Activated CD4-positive, alpha-beta T cell treated with anti-CD3 and anti-CD28 coated beads, Interleukin-2, amount 50 U/mL, for 16 hours (primary cell): ENCODE data around the gene DYNC2I2.

Source experiments
- DNase-seq: peaks from one replicate; pipeline ENCODE4 v3.0.0-alpha.2; 2020

Gene DYNC2I2

DNA sequence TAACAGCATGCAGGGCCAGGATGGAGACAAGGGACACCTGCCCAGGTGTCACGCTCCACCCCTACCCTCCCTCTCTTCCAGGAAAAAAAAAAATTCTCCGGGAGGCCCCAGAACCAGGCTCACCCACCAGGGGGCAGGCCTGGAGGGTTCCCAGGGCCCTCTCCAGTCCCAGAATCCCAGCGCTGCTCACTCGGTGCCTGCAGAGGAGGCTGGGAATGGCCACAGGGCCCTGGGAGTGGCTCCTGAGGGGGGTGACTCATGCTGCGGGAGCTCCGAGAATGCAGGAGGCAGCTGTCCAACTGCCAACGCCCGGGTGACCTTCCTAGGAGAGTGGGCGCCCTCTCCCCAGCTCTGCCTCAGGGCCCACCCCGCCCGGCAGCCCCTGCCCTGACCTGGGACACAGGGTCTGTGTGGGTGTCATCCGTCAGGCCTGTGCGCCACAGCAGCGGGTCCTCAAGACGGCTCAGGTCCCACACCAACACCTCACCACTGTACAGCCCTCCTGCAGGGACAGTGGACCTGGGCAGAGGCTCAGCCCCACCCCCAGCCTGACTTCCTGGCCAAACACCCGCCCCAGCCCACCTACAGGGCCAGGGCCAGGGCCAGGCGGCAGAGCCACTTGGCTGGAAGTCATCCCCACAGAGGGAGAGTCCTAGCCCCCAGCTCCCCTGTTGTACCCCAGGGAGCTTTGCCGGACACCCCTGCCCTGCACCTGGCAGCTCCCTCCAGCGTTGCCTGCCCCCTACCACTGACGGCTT is 21.2 kb downstream of the DYNC2I2 start:
- DNase-seq: no peak

DNA sequence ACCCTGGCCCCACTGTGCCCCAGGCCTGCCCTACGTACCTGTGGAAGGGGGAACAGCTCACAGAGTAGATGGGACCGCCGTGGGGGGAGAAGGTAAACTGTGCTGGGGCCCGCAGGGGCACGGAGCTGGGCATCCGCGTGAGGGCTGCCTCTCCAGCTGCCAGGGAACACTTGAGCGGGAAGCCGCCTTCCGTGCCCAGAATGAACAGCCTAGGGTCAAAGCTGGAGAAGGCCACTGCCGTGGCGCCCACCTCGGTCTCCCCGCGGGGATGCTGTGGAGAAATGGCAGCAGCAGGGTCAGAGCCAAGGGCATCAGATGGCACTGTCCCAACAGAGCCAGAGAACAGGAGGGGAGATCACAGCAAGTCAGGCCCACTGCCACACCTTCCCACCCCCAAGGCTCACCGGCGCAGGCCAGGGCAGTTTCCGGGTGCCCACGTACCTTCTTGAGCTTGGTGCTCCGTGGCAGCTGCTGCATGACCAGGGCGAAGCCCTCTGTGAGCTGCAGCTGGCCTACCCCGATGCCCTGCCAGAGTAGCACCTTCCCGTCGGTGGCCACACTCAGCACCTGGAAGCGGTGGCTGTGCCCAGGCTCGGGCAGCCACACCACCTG is 21.9 kb downstream of the DYNC2I2 start:
- no peak for DNase-seq

DNA sequence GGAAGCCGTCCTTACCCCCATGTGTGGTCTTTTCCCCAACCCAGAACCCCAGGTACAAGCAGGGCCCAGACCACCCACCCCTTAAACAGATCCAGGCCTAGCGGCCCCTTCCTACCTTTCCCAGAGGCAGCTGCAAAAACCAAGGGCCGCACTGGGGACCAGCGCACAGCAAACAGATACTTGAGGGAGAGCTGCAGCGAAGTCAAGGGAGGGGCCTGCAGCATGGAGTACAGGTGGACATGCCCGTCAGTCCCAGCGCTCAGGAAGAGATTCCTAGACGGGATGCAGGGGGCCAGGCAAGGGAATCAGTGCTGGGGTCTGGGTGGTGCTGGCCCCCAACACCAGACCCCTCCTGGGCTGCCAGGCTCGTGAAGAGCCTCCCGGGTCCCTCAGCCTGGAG is 22.5 kb downstream of the DYNC2I2 start:
- DNase-seq: no peak

DNA sequence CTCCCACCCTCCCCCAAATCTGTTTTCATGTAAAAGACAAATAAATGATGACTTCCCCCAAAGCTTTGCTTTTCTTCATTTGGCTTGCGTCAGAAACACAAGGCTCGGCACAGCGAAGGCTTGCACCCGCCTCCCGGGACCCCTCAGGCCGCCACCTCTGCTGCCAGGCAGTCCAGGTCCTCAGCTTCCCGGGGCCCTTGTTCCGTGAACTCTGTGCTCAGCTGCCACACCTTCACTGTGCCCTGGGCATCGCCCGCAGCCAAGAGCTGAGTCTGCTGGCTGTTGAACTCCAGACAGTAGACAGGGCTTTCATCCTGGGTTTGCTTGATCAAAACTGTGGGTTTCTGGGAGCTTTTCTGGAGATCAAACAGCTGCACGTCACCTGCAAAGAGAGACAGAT is 23.0 kb downstream of the DYNC2I2 start:
- DNase-seq: no peak

DNA sequence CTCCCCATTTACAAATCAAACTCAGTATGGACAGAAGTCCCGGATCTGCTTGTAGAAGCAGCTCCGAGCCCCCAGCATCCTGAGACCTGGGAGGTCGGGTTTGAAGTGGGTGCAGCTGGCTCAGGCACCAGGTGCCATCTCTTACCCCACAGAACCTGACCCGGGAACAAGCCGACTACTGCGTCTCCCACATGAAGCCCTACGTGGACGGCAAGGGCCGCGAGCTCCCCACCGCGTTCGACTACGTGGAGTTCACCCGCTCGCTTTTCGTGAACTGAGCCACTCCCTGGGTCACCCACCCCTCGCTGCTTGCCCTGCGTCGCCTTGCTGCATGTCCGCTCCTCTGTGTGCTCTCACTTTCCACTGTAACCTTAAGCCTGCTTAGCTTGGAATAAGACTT is 23.6 kb downstream of the DYNC2I2 start:
- no peak for DNase-seq

DNA sequence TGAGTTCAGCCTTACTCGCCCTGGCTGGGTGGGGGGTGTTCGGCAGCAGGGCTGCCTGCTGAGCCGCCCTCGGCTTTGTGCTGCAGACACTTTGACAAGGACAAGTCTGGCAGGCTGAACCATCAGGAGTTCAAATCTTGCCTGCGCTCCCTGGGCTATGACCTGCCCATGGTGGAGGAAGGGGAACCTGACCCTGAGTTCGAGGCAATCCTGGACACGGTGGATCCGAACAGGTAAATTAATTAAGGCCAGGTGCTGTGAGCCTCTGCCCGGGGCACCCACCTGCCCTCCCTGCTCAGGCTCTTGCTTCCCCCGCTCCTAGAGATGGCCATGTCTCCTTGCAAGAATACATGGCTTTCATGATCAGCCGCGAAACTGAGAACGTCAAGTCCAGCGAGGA is 24.2 kb downstream of the DYNC2I2 start:
- no peak for DNase-seq

DNA sequence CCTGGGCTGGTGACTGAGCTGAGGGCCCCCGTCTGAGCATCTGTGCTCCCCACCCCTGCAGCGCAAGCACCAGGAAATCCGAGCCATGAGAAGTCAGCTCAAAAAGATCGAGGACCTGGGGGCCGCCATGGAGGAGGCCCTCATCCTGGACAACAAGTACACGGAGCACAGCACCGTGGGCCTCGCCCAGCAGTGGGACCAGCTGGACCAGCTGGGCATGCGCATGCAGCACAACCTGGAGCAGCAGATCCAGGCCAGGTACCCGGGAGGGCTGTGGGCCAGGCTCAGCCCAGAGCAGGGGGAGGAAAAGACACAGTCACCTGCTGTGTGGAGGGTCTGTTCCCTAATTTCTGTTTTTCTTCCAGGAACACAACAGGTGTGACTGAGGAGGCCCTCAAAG is 24.6 kb downstream of the DYNC2I2 start:
- DNase-seq: no peak

DNA sequence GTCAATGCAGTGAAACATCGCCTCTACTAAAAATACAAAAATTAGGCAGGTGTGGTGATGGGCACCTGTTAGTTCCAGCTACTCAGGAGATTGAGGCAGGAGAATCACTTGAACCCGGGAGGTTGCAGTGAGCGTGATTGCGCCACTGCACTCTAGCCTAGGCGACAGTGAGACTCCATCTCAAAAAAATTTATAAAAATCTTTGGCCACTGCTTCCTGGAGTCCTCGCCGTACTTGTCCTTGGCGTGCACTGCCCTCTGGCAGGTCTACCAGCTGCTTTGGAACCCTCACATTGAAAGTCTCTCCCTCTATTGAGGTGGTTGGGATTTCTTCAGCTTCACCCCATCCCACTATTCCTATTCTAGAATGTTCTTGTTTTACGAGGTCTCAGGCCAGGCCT is 25.0 kb downstream of the DYNC2I2 start:
- no peak for DNase-seq

DNA sequence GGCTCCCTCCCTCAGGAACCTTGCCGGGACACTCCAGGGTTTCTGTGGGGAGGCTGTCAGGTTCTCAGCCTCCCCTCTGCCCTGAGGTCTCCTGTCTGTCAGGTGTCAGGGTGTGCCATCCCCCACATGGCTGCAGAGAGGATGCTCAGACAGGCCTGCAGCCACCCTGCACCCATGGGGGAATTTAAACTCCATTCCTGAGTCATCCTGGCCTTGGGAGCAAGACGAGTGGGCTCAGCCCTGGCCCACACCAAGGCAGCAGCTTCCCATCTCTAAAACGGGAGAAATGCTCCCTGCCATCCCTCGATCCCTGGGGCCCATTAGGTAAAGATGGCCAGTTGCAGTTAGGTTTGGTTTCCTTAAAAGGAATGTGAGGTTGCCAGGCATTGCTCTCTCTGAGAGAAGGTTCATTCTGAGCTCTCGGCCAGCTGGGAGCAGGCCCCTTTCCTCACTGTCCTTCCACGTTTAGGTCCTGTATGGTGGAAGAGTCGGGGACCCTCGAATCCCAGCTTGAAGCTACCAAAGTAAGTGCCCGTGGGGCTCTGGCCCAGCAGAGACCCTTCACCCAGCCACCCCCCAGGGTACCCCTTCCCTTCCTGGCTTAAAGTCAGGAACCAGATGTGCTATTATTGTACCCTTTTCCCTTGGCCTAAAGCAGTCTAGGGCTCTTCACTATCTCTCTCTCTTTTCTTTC is 26.6 kb downstream of the DYNC2I2 start:
- no peak for DNase-seq

DNA sequence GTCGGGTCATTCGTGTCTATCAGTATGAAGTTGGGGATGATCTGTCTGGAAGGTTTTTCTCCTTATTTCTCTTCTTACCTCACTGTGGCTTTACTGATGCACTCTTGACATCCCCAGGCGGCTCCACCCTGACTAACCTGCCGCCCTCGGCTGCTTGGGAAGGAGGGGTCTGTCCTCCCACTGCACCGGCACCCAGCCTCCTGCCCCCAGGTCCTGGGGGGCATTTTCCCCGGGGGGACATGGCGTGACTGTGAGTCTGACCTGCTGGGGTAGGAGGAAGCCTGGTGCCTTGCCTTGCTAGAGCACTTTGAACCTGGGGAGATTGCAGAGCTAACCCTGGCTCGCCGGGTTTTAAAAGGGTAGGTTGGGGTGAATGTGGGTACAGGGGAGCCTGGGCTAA is 27.5 kb downstream of the DYNC2I2 start:
- no peak for DNase-seq

DNA sequence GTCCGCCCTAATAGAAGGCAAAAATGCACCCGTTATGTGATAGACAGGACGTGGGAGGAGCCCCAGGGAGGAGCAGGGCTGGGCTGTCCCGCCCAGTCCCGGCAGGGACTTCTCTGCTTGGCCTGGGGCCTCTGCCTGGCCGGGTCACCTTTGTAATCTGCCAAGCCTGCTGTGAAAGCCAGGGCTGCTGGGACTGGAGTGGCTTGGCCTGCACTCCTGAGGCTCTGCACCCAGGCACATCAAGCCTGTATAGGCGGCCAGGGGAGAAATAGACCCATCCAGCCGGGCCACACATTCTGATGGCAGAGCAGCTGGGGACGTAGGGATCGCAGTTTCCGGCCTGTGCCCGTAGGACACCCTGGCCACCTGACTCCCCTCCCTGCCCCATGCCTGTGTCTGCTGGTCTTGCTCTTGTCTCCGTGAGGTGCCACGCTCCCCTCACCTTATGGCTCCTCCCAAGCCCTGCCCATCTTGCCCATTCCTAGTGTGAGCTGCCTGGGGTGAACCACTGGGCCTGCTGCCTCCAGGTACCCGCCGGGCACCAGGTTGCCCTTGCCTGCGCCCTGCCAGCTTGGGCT is 28.1 kb downstream of the DYNC2I2 start:
- no peak for DNase-seq

DNA sequence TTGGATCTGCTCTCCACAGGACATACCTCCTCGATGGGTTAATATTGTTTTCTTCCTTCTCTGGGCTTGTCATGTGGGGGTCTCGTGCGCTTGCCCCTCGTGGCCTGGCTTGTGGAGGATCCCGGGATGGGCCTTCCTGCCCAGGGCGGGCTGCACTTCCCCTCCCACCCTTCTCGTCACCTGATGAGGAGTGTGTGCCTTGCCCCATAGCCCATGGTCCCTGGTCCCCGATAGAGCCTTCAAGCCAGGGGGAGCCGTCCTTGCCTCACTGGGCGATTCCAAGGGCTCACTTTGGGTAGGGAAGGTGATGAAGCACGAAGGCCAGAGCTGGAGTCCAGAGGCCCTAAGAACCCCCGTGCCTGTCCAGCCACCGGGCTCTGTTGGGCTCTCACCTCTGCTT is 28.7 kb downstream of the DYNC2I2 start:
- DNase-seq: no peak

DNA sequence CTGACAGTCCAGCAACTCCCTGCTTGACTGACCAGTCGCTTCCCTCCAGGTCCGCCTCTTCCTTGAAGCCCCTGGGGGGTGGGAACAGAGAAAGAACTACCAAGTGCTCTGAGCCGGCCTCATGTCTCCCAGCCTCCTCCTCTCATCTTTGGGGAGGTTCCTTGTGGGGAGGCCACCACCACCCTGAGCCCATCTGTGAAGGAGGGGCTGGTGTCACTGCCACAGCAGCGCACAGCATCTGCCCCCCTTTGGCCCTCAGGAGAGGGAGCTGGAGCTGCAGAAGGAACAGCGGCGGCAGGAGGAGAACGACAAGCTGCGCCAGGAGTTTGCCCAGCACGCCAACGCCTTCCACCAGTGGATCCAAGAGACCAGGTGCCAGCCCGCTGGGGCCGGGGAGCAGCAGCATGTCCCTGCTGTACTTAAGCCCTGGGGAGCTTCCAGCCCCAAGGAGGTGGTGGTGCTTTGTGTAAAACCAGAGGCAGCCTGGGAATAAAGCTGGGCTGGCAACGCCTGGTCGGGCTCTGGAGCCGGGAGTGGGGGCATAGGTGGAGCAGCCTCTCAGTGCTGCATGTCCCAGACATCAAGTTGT is 29.4 kb downstream of the DYNC2I2 start:
- no peak for DNase-seq

DNA sequence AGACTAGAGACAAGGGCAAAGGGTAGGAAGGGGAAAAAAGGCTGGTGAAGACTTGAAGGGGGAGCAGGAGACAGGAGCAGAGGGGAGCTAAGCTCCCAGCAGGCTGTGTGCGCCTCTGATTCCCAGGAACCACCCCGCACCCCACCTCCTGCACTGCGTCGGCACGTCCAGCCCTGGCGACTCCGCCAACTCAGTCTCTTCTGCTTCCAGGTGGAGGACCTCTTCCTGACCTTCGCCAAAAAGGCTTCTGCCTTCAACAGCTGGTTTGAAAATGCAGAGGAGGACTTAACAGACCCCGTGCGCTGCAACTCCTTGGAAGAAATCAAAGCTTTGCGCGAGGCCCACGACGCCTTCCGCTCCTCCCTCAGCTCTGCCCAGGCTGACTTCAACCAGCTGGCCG is 30.5 kb downstream of the DYNC2I2 start:
- no peak for DNase-seq

DNA sequence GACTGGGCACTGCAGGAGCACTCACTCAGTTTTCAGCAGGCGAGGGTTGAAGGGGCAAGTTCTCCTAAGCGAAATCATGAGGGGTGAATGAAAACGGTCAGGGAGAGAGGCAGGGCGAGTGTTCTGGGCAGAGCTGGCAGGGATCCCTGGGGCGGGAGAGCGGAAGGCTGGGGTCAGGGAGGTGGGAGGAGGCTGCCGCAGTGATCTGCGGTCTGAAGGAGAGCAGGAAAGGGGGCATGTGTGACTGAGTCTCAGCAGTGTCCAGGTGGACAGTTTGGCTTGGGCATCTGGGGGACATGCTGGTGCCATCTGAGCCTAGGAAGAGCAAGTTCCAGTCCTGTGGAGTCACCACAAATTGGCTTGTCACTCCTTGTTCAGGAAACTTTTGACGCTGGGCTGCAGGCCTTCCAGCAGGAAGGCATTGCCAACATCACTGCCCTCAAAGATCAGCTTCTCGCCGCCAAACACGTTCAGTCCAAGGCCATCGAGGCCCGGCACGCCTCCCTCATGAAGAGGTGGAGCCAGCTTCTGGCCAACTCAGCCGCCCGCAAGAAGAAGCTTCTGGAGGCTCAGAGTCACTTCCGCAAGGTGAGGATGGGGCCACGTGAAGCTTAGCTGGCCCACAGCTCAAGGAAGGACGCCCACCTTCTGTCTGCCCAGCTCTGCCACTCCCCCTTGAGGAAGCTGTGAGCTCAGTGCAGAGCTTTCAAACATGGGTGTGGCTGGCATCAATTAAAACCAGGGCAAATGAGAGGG is 31.1 kb downstream of the DYNC2I2 start:
- DNase-seq: no peak

DNA sequence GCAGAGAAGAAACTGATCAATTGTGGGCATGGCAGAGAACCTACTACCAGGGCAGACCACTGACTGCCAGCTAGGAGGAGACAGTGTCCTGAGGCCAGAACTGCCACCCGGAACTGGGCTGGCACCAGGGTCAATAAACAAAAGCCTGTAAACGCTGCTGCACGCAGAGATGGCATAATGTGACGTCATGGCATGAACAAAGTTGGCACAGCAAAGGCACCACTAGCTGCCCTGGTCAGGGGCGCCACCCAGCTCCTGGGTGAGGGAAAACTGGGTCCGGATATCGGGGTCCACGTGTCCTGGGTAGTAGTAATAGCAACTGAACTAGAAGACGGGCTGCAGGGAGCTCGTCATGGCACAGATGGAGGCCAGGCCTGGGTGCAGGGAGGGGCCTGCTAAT is 32.1 kb downstream of the DYNC2I2 start:
- no peak for DNase-seq

DNA sequence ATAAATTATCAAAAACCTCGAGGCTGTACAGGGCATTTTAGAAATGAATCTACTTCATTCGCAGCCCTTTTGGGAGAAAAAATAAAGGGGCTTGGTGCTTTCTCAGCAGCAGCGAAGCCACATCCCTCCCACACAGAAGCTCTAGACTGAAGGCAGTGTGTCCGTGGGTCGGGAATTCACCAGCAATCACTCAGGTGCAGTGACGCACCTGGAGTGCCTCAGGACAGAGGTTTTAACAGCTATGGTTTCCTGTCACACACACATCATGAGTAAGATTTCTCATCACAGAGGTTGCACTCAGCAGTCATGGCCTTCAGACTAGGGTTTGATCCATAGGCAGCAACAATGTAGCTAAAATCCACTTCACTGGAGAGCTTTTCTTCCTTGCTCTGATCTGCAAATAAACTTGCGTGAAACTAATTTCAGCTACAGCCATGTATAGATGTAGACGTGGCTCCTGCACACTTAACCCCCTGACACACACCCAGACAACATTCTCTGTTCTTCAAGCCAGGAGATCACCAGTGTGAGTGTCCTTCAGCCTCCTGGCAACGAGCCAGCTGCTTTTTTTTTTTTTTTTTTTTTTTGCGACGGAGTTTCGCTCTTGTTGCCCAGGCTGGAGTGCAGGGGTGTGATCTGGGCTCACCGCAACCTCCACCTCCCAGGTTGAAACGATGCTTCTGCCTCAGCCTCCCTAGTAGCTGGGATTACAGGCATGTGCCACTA is 34.8 kb downstream of the DYNC2I2 start:
- DNase-seq: no peak

DNA sequence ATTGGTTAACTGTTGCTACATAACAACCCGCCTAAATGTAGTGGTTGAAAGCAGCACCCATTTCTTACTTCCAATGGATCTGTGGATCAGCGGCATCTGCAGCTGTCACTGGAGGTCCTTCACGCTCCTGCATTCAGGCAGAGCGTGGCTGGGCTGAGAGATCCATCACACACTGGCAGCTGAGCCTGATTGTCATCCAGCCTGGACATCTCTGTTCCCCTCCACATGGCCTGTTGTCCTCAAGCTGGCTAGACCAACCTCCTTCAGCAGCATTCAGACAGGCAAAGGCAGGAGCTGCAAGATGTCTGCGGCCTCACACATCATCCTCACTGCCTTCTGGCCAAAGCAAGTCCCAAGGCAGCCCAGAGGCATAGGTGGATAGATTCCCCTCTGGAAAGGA is 36.9 kb downstream of the DYNC2I2 start:
- DNase-seq: no peak

DNA sequence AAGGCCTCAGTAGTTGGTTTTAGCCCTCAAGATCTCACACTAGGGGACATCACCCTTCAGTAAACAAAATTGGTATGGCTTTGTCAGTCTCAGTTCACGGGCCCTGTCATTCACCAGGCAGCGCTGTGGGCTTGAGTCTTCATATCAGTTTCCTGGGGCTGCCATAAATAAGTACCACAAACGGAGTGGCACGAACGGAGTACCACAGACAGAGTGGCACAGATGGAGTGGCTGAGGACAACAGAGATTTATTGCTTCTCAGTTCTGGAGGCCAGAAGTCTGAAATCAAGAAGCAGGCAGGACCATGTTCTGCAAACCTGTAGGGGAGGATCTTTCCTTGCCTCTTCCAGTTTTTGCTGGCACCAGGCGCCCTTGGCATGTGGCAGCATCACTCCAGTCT is 37.5 kb downstream of the DYNC2I2 start:
- DNase-seq: no peak

DNA sequence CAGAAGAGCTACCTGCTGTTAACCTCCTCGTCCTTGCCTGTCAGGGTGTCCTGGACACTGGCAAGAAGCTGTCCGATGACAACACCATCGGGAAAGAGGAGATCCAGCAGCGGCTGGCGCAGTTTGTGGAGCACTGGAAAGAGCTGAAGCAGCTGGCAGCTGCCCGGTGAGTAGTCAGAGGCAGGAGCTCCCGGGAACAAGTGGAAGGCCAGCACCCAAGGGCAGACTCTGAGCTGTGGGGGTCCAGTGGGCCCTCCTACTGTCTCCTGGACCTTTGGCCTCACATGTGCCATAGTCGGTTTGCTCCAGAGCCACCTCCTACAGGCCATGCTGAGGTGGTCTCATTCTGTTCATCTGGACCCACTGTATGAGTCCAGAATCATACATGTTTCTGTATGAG is 38.7 kb downstream of the DYNC2I2 start:
- DNase-seq: no peak

DNA sequence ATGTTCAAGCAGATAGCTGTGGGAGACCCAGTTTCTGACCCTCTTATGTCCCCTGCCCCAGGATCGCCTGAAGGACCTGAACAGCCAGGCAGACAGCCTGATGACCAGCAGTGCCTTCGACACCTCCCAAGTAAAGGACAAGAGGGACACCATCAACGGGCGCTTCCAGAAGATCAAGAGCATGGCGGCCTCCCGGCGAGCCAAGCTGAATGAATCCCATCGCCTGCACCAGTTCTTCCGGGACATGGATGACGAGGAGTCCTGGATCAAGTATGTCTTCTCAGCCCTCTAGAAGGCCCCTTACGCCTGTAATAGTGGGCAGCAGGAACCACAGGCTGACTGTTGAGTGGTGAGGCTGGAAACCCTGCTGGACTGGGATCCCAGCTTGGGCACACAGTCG is 41.1 kb downstream of the DYNC2I2 start:
- no peak for DNase-seq

DNA sequence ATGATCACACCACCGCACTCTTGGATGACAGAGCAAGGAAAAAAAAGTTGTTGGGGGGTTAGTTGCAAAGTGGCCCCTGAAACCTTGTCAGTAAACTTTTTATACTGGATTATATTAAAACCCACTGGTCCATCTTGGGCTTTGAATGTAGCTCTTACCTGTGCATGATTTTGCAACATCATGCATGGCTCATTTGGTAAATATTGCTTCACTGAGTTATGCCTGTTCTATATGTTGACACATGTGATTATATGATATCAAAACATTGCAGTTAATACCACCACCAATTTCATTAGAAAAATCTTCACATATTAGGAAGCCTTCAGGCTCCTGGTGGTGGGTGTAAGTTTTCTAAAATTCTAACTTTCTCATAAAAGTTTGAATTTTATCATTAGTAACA is 41.9 kb downstream of the DYNC2I2 start:
- DNase-seq: no peak
